SK-N-SH (cell line): ENCODE measurements around the gene USP11.

ENCODE experiments used
- CHD2 ChIP-seq: fragments of 150-350 bp; IDR thresholded peaks from 2 replicates; pipeline ENCODE4 v1.6.1; 2018; ENCODE audit warnings: low read length; ENCODE audit not compliant: partially characterized antibody
- EP300 ChIP-seq, 2 experiments: IDR thresholded peaks; 2 replicates each; pipeline versions ENCODE4 v1.4.0 to v1.6.1; 2012; ENCODE audit warnings: borderline replicate concordance in 1 of 2, low read depth in 1 of 2, low read length in 1 of 2
- EZH2phosphoT487 ChIP-seq: fragments of 200-600 bp; sonication (generic); IDR thresholded peaks from 2 replicates; pipeline ENCODE4 v1.6.1; 2017; ENCODE audit warnings: low read depth, mixed run types, mild to moderate bottlenecking, antibody characterized with exemption, moderate library complexity, borderline replicate concordance
- FOXJ3 ChIP-seq: sonication (generic); formaldehyde crosslinking; IDR thresholded peaks from 2 replicates; pipeline ENCODE4 v1.5.1; 2020; ENCODE audit warnings: mild to moderate bottlenecking, missing genetic modification reagents
- MEF2A ChIP-seq: IDR thresholded peaks from 2 replicates; pipeline ENCODE4 v1.4.0; 2012; ENCODE audit warnings: low read depth, borderline replicate concordance
- POLR2AphosphoS5 ChIP-seq: IDR thresholded peaks from 2 replicates; pipeline ENCODE4 v1.6.1; 2012; ENCODE audit warnings: low read depth, low read length
- RAD21 ChIP-seq: IDR thresholded peaks from 2 replicates; pipeline ENCODE4 v1.6.1; 2012; ENCODE audit warnings: mild to moderate bottlenecking, low read length
- SMC3 ChIP-seq: IDR thresholded peaks from 2 replicates; pipeline ENCODE4 v1.6.1; 2012; ENCODE audit warnings: low read depth, low read length, improper control_type of control experiment
- TAF1 ChIP-seq: IDR thresholded peaks from 2 replicates; pipeline ENCODE4 v1.6.1; 2012; ENCODE audit warnings: low read depth, mild to moderate bottlenecking, low read length, moderate library complexity, borderline replicate concordance
- TCF12 ChIP-seq: IDR thresholded peaks from 2 replicates; pipeline ENCODE4 v1.4.0; 2012
- TF ChIP-seq, protein P1 (sequence below): fragments of 200-600 bp; sonication (generic); IDR thresholded peaks from 2 replicates; pipeline ENCODE4 v1.6.1; 2017; ENCODE audit warnings: antibody characterized with exemption, mild to moderate bottlenecking, moderate library complexity
- TF ChIP-seq, protein P2 (sequence below): IDR thresholded peaks from 2 replicates; pipeline ENCODE4 v1.6.1; 2012; ENCODE audit warnings: mild to moderate bottlenecking, low read depth, low read length, moderate library complexity
- TF ChIP-seq, protein P3 (sequence below): fragments of 150-350 bp; IDR thresholded peaks from 2 replicates; pipeline ENCODE4 v1.6.1; 2017; ENCODE audit warnings: antibody characterized with exemption, low read length, low read depth, borderline replicate concordance
- TF ChIP-seq, protein P4 (sequence below): IDR thresholded peaks from 2 replicates; pipeline ENCODE4 v1.4.0; 2012; ENCODE audit warnings: low read depth, borderline replicate concordance

DNA sequence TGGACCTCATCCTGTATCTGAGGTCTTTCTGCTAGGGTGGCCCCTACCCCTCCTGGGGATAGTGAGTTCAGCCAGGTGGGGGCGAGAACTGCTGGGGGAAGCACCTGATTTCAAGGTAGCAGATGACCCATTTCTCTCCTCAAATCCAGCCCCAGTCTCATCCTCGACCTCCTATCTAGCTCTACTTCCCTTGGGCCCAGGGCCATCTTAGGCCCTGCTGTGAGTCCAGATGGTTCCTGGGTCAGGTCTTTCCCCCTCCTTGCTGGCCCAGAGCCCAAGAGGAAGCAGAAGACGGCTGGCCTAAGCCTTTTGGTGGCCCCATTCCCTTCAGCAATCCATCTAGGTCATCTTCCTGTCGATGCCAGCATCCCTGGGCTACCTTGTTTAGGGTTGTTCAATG, 11.1 kb upstream of the USP11 start:
- TF ChIP-seq EP300 (IDR thresholded peaks at IDR 0.05; ENCODE audit: borderline replicate concordance in 1 of 2, low read depth in 1 of 2, low read length in 1 of 2) (no peak), MEF2A (no peak), FOXJ3 (CRISPR knock-in tag) (no peak), RAD21 (no peak), SMC3 (no peak), POLR2AphosphoS5 (no peak), TAF1 (no peak), CHD2 (no peak), EZH2phosphoT487 (no peak), TCF12 (no peak)
- TF ChIP-seq, protein P1, sequence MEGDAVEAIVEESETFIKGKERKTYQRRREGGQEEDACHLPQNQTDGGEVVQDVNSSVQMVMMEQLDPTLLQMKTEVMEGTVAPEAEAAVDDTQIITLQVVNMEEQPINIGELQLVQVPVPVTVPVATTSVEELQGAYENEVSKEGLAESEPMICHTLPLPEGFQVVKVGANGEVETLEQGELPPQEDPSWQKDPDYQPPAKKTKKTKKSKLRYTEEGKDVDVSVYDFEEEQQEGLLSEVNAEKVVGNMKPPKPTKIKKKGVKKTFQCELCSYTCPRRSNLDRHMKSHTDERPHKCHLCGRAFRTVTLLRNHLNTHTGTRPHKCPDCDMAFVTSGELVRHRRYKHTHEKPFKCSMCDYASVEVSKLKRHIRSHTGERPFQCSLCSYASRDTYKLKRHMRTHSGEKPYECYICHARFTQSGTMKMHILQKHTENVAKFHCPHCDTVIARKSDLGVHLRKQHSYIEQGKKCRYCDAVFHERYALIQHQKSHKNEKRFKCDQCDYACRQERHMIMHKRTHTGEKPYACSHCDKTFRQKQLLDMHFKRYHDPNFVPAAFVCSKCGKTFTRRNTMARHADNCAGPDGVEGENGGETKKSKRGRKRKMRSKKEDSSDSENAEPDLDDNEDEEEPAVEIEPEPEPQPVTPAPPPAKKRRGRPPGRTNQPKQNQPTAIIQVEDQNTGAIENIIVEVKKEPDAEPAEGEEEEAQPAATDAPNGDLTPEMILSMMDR, result no peak
- TF ChIP-seq, protein P2, sequence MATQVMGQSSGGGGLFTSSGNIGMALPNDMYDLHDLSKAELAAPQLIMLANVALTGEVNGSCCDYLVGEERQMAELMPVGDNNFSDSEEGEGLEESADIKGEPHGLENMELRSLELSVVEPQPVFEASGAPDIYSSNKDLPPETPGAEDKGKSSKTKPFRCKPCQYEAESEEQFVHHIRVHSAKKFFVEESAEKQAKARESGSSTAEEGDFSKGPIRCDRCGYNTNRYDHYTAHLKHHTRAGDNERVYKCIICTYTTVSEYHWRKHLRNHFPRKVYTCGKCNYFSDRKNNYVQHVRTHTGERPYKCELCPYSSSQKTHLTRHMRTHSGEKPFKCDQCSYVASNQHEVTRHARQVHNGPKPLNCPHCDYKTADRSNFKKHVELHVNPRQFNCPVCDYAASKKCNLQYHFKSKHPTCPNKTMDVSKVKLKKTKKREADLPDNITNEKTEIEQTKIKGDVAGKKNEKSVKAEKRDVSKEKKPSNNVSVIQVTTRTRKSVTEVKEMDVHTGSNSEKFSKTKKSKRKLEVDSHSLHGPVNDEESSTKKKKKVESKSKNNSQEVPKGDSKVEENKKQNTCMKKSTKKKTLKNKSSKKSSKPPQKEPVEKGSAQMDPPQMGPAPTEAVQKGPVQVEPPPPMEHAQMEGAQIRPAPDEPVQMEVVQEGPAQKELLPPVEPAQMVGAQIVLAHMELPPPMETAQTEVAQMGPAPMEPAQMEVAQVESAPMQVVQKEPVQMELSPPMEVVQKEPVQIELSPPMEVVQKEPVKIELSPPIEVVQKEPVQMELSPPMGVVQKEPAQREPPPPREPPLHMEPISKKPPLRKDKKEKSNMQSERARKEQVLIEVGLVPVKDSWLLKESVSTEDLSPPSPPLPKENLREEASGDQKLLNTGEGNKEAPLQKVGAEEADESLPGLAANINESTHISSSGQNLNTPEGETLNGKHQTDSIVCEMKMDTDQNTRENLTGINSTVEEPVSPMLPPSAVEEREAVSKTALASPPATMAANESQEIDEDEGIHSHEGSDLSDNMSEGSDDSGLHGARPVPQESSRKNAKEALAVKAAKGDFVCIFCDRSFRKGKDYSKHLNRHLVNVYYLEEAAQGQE, result no peak
- TF ChIP-seq, protein P3, sequence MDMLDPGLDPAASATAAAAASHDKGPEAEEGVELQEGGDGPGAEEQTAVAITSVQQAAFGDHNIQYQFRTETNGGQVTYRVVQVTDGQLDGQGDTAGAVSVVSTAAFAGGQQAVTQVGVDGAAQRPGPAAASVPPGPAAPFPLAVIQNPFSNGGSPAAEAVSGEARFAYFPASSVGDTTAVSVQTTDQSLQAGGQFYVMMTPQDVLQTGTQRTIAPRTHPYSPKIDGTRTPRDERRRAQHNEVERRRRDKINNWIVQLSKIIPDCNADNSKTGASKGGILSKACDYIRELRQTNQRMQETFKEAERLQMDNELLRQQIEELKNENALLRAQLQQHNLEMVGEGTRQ, result no peak
- TF ChIP-seq, protein P4, sequence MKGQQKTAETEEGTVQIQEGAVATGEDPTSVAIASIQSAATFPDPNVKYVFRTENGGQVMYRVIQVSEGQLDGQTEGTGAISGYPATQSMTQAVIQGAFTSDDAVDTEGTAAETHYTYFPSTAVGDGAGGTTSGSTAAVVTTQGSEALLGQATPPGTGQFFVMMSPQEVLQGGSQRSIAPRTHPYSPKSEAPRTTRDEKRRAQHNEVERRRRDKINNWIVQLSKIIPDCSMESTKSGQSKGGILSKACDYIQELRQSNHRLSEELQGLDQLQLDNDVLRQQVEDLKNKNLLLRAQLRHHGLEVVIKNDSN, result no peak
